NCI-H187 treated with DMSO at 0.1 percent for 48 hours (cell line): ENCODE measurements around the gene RNF123.

Experiments used
- DNase-seq: peaks from one replicate; lab custom pipeline; 2025; lab: John Stamatoyannopoulos, UW

The RNF123 gene

DNA sequence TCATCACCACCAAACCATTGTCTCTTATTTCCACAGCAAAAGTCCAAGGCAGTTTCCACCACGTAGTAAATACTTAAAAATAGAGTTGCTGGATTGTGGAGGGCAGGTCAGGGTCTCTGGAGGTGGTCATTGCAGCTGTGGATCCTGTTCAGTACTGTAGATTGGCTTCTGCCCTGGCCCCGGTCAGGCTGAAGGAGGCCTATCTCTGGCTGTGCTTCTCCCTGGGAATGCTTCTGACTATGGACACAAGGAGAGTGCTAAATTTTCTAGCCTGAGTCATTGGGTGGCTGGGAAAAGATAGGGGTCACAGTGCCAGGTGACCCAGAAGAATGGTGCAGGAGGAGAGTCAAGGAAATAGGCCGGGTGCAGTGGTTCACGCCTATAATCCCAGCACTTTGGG is 60.7 kb downstream of the RNF123 start:
- no peak for DNase-seq

DNA sequence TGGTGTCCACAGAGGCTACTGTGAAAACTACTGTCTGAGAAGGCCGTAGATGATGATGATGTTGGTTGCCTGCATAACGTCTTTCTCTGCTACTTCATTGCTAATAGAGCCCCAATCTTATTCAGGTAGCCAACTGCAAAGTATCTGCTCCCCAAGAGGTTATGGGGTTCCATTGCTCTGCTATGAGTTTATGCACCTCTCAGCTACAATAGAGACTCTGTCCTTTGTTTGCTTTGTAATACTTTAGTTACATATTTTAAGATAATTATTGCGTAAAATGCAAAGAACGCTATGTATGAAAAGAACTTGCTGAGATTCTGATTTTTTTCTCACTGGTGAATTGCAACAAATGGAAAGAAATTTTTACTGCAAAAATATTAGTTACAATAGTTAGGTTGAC is 62.1 kb downstream of the RNF123 start:
- DNase-seq: no peak

DNA sequence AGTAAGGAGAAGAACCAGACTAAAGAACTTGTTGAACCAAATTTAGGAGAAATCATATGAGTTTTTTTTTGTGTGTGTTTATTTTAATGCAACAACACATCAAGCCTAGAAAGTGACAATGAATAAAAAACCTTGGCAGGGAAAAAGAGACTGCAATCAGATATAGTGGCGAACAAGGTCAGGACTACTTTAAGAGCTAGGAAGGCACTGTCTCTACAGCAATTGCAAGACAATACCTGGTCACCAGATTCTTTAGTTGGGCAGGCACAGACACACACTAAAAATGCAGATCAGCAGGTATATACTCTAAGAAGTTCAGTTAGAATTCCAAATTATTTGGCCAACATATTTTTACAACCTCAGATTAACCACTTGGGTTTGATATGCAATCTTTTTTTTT is 65.2 kb downstream of the RNF123 start:
- DNase-seq: no peak

DNA sequence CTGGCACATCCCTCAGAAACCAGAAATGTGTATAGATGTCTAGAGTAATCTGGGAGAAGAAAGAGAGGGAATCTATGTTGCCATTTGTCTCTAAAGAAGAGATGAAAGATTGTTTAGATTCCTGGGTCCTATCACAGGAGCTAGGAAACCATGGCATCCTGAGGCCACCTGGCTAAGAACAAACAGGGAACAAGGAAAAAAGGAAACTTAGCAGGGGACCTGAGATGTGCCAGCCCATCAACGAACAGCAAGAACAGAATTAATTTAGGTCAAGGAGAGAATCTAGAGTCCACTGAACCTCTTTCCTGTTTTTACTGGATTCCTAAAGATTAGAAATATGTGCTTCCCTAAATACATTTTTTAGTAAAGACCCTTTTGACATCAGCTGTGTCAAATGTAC is 66.7 kb downstream of the RNF123 start:
- no peak for DNase-seq

DNA sequence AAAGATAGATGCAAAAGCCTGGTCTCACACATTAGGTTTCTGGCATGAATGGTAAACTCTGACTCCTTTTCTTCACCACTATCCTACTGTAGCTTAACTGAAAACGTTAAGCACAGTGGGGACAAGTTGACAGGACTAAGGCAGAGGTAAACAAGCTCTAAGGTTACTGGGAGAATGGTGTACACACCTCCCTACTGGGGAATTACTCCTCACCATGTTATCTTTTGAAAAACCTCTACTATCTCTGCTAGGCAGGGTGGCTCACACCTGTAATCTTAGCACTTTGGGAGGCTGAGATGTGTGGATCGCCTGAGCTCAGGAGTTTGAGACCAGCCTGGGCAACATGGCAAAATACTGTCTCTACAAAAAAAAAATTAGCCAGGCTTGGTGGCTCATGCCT is 67.8 kb downstream of the RNF123 start:
- no peak for DNase-seq

DNA sequence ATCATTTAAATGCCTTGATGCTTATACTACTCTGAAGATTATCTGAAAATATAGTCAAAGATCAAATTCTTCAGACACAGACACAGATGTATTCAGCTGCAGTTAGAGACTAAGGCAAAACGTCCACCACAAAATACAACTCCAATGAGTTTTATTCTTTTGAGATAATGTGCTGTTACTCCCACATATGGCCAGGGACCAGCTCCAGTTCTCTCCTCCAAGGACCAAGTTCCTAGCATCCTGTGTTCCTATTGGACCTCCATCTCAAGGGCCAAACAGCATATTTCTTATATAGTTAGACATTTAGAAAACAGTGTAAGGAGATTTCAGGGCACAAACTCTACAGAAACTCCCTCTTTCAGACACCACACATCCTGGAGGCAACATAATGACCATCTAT is 69.9 kb downstream of the RNF123 start:
- DNase-seq: no peak

DNA sequence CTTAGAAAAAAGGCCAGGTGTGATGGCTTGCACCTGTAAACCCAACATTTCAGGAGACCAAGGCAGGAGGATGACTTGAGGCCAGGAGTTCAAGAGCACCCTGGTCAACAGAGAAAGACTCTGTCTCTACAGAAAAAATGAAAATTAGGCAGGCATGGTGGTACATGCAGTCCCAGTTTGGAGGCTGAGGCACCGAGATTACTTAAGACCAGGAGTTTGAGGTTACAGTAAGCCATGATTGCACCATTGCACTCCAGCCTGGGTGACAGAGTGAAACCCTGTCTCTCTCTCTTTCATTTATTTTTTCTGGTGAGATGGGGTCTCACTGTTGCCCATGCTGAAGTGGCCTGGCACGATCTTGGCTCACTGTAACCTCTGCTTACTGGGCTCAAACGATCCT is 72.3 kb downstream of the RNF123 start:
- no peak for DNase-seq

DNA sequence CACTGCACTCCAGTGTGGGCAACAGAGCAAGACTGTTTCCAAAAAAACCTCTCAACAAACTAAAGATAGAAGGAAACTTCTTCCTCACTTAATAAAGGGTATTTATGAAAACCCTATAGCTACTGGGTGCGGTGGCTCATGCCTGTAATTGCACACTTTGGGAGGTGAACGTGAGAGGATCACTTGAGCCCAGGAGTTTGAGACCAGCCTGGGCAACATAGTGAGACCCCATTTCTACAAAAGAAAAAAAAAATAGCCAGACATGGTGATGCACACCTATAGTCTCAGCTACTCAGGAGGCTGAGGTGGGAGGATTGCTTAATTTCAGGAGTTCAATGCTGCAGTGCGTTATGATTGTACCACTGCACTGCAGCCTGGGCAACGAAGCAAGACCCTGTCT is 74.6 kb downstream of the RNF123 start:
- no peak for DNase-seq

DNA sequence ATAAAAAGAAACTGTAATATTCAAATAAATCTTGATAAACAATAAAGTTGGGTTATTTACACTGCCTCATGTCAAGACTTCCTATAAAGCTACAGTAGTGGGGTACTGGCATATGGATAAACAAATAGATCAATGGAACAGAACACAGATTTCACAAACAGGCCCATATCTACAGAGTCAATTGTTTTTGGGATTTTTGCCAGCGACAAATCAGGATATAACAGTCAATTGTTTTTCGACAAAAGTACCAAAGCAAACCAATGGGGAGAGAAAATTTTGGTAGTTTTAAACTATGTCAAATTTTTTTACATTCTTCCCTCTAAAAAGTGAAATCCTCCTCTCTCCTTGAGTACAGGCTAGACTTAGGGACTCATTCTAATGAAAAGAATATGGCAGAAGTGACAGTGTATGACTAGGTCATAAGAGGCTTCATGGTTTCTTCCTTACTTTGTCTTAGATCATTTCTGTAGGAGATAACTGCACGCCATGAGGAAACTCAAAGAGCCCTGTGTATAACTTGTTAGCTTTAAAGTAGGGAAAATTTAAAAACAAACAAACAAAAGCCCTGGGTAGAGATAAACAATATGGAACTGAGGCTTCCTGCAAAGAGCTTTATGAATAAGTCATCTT is 80.0 kb downstream of the RNF123 start:
- DNase-seq: no peak

DNA sequence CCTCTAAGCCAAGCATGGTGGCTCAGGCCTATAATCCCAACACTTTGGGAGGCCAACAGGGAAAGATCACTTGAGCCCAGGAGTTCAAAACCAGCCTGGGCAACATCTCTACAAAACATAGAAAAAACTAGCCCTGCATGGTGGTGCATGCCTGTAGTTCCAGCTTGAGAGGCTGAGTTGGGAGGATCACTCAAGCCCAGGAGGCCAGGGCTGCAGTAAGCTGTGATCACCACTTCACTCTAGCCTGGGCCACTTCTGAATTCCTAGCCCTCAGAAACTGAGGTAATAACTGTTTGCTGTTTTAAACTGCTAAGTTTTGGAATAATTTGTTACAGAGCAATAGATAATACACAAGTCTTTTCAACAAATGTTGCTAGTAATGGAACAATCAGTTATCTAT is 80.6 kb downstream of the RNF123 start:
- no peak for DNase-seq
